Activated T-cell treated with anti-CD3 and anti-CD28 coated beads, Interleukin-2, amount 50 U/mL, for 72 hours (primary cell): ENCODE results near the gene PCSK5. TPM values are rescaled to one million over a fixed set of nuclear protein-coding genes. Genes with fewer than 3 reads are reported as not detected.

Source experiments
- ATAC-seq, 2 donors: fragments of 150-1000 bp; cut with Tn5 transposase; replicated peaks in 1 of 2; 2 replicates each; pipeline ENCODE4 v1.10.0; 2021; ENCODE audit warnings: moderate library complexity in 2 of 2, mild to moderate bottlenecking in 1 of 2
- DNase-seq, 2 donors: peaks; one replicate each; pipeline ENCODE4 v3.0.0; 2021 to 2022; ENCODE audit warnings: mixed read lengths in 1 of 2
- H3K27ac Mint-ChIP-seq: one replicate; pipeline ENCODE4 v1.8.0; 2022; ENCODE audit warnings: mild to moderate bottlenecking, moderate library complexity, mixed read lengths
- H3K27me3 Mint-ChIP-seq: one replicate; pipeline ENCODE4 v1.8.0; 2022; ENCODE audit warnings: low read depth, mixed read lengths
- H3K36me3 Mint-ChIP-seq, 2 donors: one replicate each; pipeline ENCODE4 v1.8.0; 2022; ENCODE audit warnings: mixed read lengths in 2 of 2, mild to moderate bottlenecking in 1 of 2; ENCODE audit not compliant: insufficient read depth in 2 of 2
- H3K4me1 Mint-ChIP-seq: one replicate; pipeline ENCODE4 v1.8.0; 2022; ENCODE audit warnings: low read depth, mixed read lengths
- H3K4me3 Mint-ChIP-seq, 2 donors: one replicate each; pipeline ENCODE4 v1.8.0; 2022; ENCODE audit warnings: mild to moderate bottlenecking in 2 of 2, mixed read lengths in 2 of 2, moderate library complexity in 2 of 2
- H3K9me3 Mint-ChIP-seq, 2 donors: one replicate each; pipeline ENCODE4 v1.8.0; 2022; ENCODE audit warnings: mixed read lengths in 2 of 2
- total RNA-seq, 2 donors: library from RNA; stranded (reverse); gene quantifications; one replicate each; pipeline ENCODE4 v1.2.3, GENCODE V29; 2022

PCSK5 gene
- total RNA-seq, 2 donors from 2014 or later: 3.7 to 4.7 TPM

DNA sequence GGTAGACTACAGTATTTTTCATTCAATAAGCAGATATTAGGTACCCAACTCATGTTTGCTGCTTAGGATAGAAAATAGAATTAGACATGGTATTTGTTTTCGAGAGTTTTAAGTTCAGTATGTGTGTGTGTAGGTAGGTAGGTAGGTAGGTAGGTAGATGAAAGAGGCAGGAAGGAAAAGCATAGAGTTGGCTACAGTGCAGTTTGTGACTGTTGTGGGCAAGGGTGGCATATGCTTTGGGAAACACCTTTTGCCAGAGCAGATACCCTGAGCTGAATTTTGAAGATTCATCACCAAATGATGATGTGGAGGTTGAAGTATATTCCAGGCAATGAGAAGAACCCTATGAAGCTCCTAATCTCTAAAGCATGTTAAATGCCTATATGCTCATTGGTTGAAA lies 20.0 kb upstream of the PCSK5 start:
- no peak overlapping the region for H3K27ac Mint-ChIP-seq
- ATAC-seq (no peak), DNase-seq (no peak)
- H3K36me3 Mint-ChIP-seq: no peaks in the 10 kb centered on the region
- H3K27me3 Mint-ChIP-seq: no peaks in the 10 kb centered on the region
- no peak overlapping the region for H3K4me3 Mint-ChIP-seq
- peaks cover 8% of the 10 kb centered on the region for H3K4me1 Mint-ChIP-seq
- no peaks in the 10 kb centered on the region for H3K9me3 Mint-ChIP-seq

- H3K9me3 Mint-ChIP-seq: no peaks in the 10 kb centered on the region
- no peak overlapping the region for H3K4me3 Mint-ChIP-seq
- DNase-seq (no peak), ATAC-seq (no peak)
- H3K27ac Mint-ChIP-seq: no peak overlapping the region
- H3K27me3 Mint-ChIP-seq: no peaks in the 10 kb centered on the region
- H3K36me3 Mint-ChIP-seq: no peaks in the 10 kb centered on the region
- peaks cover 8% of the 10 kb centered on the region for H3K4me1 Mint-ChIP-seq
Observed at GRCh38 chr9:75871624-75872023, 18.8 kb upstream of the PCSK5 start.

DNA sequence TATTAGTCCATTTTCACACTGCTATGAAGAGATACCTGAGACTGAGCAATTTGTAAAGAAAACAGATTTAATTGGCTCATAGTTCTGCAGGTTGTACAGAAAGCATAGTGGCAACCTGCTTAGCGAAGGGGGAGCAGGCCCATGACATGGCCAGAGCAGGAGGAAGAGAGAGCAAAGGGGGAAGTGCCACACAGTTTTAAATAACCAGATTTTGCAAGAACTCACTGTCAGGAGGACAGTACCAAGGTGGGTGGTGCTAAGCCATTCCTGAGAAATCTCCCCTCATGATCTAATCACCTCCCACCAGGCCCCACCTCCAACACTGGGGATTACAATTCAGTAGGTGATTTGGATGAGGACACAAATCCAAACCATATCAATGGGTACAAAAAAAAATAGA lies 16.8 kb upstream of the PCSK5 start:
- H3K4me3 Mint-ChIP-seq: no peak overlapping the region
- H3K27ac Mint-ChIP-seq: no peak overlapping the region
- DNase-seq (no peak), ATAC-seq (no peak)
- no peaks in the 10 kb centered on the region for H3K27me3 Mint-ChIP-seq
- H3K36me3 Mint-ChIP-seq: no peaks in the 10 kb centered on the region
- H3K9me3 Mint-ChIP-seq: no peaks in the 10 kb centered on the region
- peaks cover 8% of the 10 kb centered on the region for H3K4me1 Mint-ChIP-seq

DNA sequence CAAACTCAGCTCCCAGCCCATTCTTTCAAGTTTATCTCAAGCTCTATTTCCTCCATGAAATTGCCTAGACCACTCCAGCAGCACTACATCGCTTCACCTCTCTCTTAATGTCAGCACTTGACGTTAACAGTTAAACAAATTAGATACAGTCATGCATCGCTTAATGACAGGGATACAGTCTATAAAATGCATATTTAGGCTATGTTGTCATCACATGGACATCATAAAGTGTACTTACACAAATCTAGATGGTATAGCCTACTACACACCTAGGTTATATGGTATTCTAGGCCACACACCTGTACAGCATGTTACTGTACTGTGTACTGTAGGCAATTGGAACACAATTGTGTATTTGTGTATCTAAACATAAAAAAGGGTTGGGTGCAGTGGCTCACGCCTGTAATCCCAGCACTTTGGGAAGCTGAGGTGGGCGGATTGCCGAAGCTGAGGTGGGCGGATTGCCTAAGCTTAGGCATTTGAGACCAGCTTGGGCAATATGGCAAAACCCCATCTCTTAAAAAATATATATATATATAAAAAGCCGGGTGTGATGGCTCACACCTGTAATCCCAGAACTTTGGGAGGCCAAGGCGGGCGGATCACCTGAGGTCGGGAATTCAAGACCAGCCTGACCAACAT lies 13.4 kb upstream of the PCSK5 start:
- DNase-seq (no peak), ATAC-seq (no peak)
- H3K27ac Mint-ChIP-seq: no peak overlapping the region
- no peak overlapping the region for H3K4me3 Mint-ChIP-seq
- no peaks in the 10 kb centered on the region for H3K36me3 Mint-ChIP-seq
- no peaks in the 10 kb centered on the region for H3K9me3 Mint-ChIP-seq
- no peaks in the 10 kb centered on the region for H3K27me3 Mint-ChIP-seq
- H3K4me1 Mint-ChIP-seq: no peaks in the 10 kb centered on the region

DNA sequence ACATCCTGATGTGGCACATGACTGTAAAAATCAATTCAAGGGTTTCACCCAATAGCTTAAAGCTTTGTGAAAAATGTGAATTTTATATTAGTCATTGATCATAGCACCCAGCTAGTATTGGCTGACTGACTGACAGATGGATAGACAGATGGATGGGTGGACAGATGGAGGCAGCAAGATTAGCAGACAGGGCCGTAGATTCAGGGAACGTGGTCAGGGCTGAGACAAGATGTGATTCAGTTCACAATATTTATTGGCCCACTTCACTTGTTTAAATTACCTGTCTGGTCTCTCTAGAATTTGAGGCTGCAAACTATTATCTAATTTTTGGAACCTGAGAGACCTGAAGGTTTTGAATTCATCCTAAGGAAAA lies 12.0 kb upstream of the PCSK5 start:
- ATAC-seq (no peak), DNase-seq (no peak)
- no peaks in the 10 kb centered on the region for H3K4me1 Mint-ChIP-seq
- no peaks in the 10 kb centered on the region for H3K9me3 Mint-ChIP-seq
- no peak overlapping the region for H3K27ac Mint-ChIP-seq
- H3K36me3 Mint-ChIP-seq: no peaks in the 10 kb centered on the region
- no peaks in the 10 kb centered on the region for H3K27me3 Mint-ChIP-seq
- no peak overlapping the region for H3K4me3 Mint-ChIP-seq

DNA sequence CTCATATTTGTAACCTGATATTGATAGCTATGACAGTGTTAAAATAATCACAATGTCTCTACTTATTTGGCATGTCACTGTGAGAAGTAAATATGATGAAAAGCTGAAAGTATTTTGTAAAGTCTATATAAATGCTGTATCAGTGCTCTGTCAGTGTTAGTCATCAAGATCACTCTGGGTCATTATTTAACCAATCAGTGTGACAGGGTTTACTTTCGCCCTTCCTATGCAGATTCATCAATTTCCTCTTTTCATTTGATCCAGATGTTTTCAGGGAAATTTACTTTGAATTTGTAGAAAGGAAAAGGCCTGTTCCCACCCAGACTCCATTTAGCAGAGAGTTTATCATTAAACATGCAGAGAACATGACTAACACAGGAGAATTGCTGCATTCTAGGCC lies 9.9 kb upstream of the PCSK5 start:
- Mint-ChIP-seq H3K9me3 (no peaks in the 10 kb centered on the region), H3K4me3 (no peak overlapping the region), H3K27ac (no peak overlapping the region), H3K27me3 (no peaks in the 10 kb centered on the region), H3K4me1 (no peaks in the 10 kb centered on the region), H3K36me3 (no peaks in the 10 kb centered on the region)
- DNase-seq: no peak
- ATAC-seq: no peak

DNA sequence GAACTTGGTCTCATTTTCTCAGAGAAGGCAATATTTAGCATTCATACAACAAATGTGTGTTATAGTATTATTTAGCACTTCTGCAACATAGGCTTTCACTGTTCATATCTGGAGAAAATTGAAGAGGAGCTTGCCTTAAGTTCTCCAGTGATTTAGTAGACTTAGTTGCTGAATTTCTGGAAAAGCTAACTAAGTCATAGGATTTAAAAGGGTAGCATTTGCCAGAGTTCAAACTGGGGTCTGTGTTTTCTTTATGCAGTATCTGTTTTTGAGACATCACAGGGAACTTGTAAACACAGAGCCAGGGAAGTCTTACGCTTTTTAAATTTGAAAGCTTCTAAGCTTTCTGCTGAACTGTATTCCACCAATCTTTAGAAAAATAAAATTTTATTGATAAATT lies 8.7 kb upstream of the PCSK5 start:
- Mint-ChIP-seq H3K27me3 (no peaks in the 10 kb centered on the region), H3K36me3 (no peaks in the 10 kb centered on the region), H3K4me3 (no peak overlapping the region), H3K9me3 (no peaks in the 10 kb centered on the region), H3K4me1 (no peaks in the 10 kb centered on the region), H3K27ac (no peak overlapping the region)
- no peak for ATAC-seq
- no peak for DNase-seq

GRCh38 chr9:75885652-75886051 lies 4.8 kb upstream of the PCSK5 start:
- H3K9me3 Mint-ChIP-seq: no peaks in the 10 kb centered on the region
- no peaks in the 10 kb centered on the region for H3K36me3 Mint-ChIP-seq
- H3K27ac Mint-ChIP-seq: no peak overlapping the region
- peaks cover 11% of the 10 kb centered on the region for H3K4me1 Mint-ChIP-seq
- DNase-seq: no peak
- ATAC-seq: no peak
- no peaks in the 10 kb centered on the region for H3K27me3 Mint-ChIP-seq
- no peak overlapping the region for H3K4me3 Mint-ChIP-seq

DNA sequence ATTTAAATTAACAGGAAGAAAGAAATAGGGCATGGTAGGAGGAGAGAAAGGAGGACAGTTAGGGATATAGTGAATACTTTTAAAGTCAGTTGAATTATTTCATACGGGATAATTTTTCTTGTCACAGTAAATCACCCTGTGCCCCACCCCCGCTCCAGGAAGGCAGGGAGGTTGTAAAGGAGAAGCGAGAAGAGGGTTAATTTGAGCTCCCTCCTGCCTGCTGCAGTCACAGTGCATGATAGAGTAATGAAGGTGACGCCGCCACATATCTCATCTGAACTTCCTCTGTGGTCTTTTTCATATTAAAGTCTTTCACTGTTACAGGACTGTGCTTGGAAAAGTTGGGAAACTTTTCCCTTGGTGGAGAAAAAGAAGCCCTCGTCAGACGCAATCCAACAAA lies 896 bp upstream of the PCSK5 start:
- peak overlapping the region; percentile 92 to 99 for H3K4me3 Mint-ChIP-seq
- no peak for ATAC-seq
- peaks cover 0 to 3% of the 10 kb centered on the region in 2 donors for H3K36me3 Mint-ChIP-seq
- H3K27me3 Mint-ChIP-seq: no peaks in the 10 kb centered on the region
- no peaks in the 10 kb centered on the region for H3K9me3 Mint-ChIP-seq
- H3K27ac Mint-ChIP-seq: peak overlapping the region; percentile 92
- H3K4me1 Mint-ChIP-seq: peaks cover 37% of the 10 kb centered on the region
- no peak for DNase-seq

GRCh38 chr9:75889977-75890471 lies 449 bp upstream of the PCSK5 start:
- peak overlapping the region; percentile 92 to 99 for H3K4me3 Mint-ChIP-seq
- H3K27me3 Mint-ChIP-seq: no peaks in the 10 kb centered on the region
- H3K4me1 Mint-ChIP-seq: peaks cover 42% of the 10 kb centered on the region
- no peaks in the 10 kb centered on the region for H3K9me3 Mint-ChIP-seq
- H3K36me3 Mint-ChIP-seq: peaks cover 0 to 3% of the 10 kb centered on the region in 2 donors
- H3K27ac Mint-ChIP-seq: peak overlapping the region; percentile 92
- peak; percentile 4 to 15 for DNase-seq
- peak; percentile 5 to 9 for ATAC-seq

- H3K27me3 Mint-ChIP-seq: no peaks in the 10 kb centered on the region
Observed at GRCh38 chr9:75891277-75891741, 836 bp downstream of the PCSK5 start.

DNA sequence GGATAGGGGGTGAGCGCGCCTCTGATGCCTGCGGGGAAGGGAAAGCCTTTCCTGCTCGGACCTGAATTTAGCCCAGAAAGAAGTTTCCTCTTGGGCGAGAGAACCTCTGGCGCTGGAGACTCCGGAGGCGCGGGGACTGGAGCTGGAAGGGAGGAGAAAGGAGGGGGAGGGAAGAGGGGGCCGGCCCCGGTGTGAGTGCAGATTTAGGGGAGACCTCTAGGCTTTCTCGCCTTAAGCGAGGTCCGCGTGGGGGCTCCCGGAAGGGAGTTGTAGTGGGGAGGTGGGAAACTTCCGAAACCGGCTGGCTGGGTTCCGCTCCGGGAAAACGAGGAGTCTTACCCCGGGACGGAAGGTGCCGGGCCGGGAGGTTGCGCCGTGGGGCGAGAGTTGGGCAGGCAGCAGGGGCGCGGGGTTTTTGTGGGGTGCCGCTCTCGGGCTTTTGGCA lies 1.3 kb downstream of the PCSK5 start:
- peak overlapping the region; percentile 92 to 99 for H3K4me3 Mint-ChIP-seq
- ATAC-seq: no peak

More at GRCh38 chr9:75891277-75891741, 836 bp downstream of the PCSK5 start:
- peaks cover 48% of the 10 kb centered on the region for H3K4me1 Mint-ChIP-seq
- H3K27ac Mint-ChIP-seq: peak overlapping the region; percentile 34
- no peaks in the 10 kb centered on the region for H3K9me3 Mint-ChIP-seq
- DNase-seq: peak; percentile 45 to 59
- peaks cover 0 to 3% of the 10 kb centered on the region in 2 donors for H3K36me3 Mint-ChIP-seq
- H3K4me3 Mint-ChIP-seq: peak overlapping the region; percentile 92 to 99
- peak; percentile 37 to 44 for ATAC-seq

DNA sequence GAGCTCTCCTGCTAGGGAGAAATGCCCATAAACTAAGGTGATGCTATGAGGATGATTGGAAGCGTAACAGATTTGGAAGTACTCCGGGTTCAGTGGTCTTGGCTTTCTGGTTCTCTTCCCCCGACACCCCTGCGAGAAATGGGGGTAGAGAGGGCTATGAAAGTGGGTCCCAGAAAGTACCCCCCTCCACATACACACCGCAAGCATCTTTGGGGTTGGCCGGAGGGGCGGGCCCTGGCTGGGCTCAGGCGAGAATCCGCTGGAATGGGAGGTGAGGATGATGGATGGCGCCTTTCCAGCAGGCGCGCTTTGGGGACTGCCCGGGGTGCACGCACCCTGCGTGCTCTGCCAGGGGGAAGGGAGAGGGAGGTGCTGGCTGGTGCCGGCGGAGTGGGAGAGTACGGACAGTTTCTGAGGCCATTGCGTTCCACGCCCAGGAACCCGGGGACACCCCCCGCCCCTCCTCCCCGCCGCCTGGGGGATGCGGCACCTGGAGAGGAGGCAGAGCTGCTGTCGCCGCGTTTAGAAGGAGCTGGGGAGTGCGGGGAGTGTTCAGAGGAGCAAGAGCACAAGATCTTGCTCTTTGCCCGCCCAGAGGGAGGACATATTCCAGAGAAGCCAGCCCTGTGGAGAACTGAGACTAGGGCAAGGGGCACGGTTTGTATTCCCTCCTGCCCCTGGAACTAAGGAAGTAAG lies 1.9 kb downstream of the PCSK5 start:
- Mint-ChIP-seq H3K27me3 (no peaks in the 10 kb centered on the region), H3K9me3 (no peaks in the 10 kb centered on the region), H3K4me1 (peaks cover 48% of the 10 kb centered on the region), H3K27ac (no peak overlapping the region), H3K36me3 (peaks cover 0 to 3% of the 10 kb centered on the region in 2 donors), H3K4me3 (peak overlapping the region; percentile 92 to 99)
- peak; percentile 37 to 43 for DNase-seq
- ATAC-seq: no peak

More for the DNA sequence above, 1.3 kb downstream of the PCSK5 start:
- DNase-seq: peak; percentile 12 to 36
- peak overlapping the region; percentile 34 for H3K27ac Mint-ChIP-seq
- peaks cover 0 to 3% of the 10 kb centered on the region in 2 donors for H3K36me3 Mint-ChIP-seq
- H3K9me3 Mint-ChIP-seq: no peaks in the 10 kb centered on the region
- peaks cover 48% of the 10 kb centered on the region for H3K4me1 Mint-ChIP-seq
- no peaks in the 10 kb centered on the region for H3K27me3 Mint-ChIP-seq
